Measurements from ENCODE around the gene PABPC1L.
A peak's percentile ranks its signal among the peaks of the same experiment; 100 is the strongest.
"Not testable (repeated sequence)": the region's sequence is repeated elsewhere in the genome, so short reads cannot be mapped to it uniquely, and the experiment has no call there.

The PABPC1L gene

DNA sequence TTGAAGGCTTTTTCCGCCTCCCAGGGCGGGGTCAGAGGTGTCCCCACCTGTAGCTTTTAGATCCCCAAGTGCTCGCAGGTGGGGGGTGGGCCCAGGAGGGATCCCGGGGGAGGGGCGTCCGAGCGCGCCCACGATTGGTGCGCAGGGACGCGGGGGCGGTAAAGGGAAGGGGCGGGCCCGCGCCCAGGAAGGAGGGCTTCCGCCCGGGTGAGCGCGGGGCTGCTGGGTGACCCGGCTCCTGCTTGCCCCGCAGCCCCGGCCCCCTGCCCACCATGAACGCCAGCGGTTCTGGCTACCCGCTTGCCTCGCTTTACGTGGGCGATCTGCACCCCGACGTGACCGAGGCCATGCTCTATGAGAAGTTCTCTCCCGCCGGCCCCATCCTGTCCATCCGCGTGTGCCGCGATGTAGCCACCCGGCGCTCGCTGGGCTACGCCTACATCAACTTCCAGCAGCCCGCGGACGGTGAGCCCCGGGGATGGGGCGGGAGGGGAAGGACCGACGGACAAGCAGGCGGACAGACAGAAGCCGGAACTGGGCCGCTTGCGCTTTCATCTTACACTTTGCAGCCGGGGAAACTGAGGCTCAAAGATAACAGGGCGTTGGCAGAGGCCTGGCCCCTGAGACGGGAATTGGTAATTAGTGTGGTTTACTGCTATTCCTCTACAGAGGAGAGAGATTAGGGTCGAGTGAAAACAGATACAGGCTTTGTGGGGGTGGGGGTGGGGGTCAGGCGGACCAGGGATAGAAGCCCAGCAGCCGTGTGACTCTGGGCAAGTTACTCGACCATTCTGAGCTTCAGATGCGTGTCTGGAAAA lies at the start of gene PABPC1L:
PABPC1L (plus strand) TSS at position 189 of the 818 bp plus-strand sequence; CDS start at position 273, 84 bp downstream.
- no peak for TF ChIP-seq CTCF (IDR thresholded peaks at IDR 0.05; ENCODE audit: low read depth, low read length)
- peak; percentile 61 to 72 for DNase-seq (ENCODE audit: low read depth in 2 of 2)
- H3K4me3 ChIP-seq (replicated peaks in 1 of 2; ENCODE audit: low read depth in 2 of 2, low read length in 2 of 2): peak within 1 kb of the TSS; percentile 71 to 74

DNA sequence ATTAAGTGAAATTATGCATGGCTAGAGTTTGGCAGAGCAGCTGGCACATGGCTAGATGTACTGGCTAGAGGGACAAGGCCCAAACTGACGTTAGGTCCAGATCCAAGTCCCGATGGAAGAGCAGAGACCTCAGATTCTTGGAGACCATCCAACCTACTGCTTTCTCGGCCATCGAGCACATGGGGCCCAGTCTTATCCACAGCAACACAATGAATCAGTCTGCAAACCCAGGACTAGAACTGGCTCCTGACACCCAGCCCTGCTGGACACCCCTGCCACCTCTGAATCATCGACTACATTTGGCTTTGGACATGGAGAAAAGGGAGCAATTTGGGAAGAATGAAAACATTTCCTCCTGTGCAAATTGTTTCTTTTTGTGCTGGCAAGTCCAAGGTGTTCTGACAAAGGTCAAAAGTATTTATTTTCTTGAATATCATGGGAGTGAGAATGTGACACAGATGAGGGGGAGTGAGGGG lies 48.3 kb upstream of the PABPC1L start:
- no peak overlapping the region for H3K4me3 ChIP-seq (replicated peaks in 1 of 2; ENCODE audit: low read depth in 2 of 2, low read length in 2 of 2)
- no peak for TF ChIP-seq CTCF (IDR thresholded peaks at IDR 0.05; ENCODE audit: low read depth, low read length)
- DNase-seq (ENCODE audit: low read depth in 2 of 2): peak; percentile 69 to 73

GRCh38 chr20:44862286-44862685 lies 47.6 kb upstream of the PABPC1L start:
- TF ChIP-seq CTCF (IDR thresholded peaks at IDR 0.05; ENCODE audit: low read depth, low read length): no peak
- DNase-seq (ENCODE audit: low read depth in 2 of 2): no peak
- H3K4me3 ChIP-seq (replicated peaks in 1 of 2; ENCODE audit: low read depth in 2 of 2, low read length in 2 of 2): no peak overlapping the region

DNA sequence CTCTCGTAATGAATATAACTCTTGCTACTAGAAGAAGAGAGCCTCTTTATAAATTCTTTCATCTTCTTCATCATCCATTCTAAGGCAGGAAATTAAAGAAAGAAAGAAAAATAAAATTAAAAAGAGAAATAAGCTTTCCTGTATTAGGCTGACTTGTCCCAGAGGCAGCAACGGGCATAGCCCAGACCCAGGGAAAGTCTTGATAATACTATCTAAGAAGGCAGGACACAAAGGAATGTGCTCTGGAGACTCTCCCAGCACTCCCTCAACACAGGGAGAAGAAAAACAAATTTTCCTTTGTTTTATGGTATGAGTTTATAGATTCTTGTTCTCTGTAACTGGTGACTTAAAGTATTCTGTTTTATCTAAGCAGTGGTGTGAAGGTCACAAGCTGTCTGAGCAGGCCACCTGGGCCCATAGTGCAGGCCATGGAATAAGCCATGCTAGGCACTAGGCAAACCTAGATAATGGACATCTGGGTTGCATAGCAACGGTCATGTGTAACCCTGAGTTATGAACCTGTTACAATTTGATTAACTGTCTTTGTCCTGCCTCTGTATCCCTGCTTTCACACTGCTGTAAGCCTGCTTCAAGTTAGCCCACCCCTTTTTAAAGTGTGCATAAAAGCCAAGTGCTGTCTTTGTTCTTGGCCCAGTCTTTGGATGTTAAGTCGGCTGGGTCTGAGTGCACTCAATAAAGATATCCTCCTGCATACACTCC lies 46.3 kb upstream of the PABPC1L start:
- H3K4me3 ChIP-seq (replicated peaks in 1 of 2; ENCODE audit: low read depth in 2 of 2, low read length in 2 of 2): not testable (repeated sequence)
- DNase-seq (ENCODE audit: low read depth in 2 of 2): peak in 1 of 2 donors; percentile 34

DNA sequence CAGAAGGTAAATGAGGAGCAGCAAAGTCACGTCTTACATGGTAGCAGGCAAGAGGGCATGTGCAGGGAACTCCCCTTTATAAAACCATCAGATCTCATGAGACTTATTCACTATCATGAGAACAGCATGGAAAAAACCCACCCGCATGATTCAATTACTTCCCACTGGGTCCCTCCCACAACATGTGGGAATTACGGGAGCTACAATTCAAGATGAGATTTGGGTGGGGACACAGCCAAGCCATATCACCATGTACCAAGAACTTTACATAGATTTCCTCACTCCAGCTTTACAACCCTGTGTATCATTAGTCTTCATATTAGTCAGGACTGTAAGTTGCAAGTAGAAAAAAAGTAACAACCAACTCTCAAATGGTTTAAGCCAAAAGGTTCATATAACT lies 45.4 kb upstream of the PABPC1L start:
- not testable (repeated sequence) for DNase-seq (ENCODE audit: low read depth in 2 of 2); H3K4me3 ChIP-seq (replicated peaks in 1 of 2; ENCODE audit: low read depth in 2 of 2, low read length in 2 of 2)

DNA sequence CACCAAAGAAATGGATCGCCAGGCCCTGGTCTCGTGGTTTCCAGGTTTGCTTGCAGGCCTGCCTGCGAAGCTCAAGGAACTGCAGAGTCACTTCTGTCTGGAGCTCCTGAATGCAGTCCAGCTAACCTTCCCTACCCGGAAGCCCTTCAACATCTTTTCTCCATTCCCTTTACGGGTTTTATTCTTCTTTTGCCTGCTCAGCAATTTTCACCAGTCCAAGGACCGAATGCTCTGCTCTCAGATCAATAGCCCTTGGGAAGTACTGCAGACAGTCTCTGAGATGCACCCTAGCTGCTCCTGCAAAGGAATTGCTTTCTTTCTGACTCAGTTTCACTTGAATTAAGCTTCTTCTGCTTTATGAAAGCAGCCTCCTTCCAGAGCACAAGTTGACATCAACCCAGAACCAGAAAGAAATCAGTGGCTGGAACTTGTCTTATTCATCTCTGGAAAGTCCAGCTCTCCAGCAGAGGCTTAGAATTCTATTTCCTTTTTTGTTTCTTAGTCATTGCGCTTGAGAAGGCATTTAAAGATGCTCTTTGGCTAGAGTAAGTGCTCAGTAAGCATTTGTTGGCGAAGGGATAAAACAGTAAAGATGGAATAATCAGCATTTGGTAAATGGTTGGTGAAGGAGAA lies 43.0 kb upstream of the PABPC1L start:
- no peak overlapping the region for H3K4me3 ChIP-seq (replicated peaks in 1 of 2; ENCODE audit: low read depth in 2 of 2, low read length in 2 of 2)
- DNase-seq (ENCODE audit: low read depth in 2 of 2): no peak
- no peak for TF ChIP-seq CTCF (IDR thresholded peaks at IDR 0.05; ENCODE audit: low read depth, low read length)

DNA sequence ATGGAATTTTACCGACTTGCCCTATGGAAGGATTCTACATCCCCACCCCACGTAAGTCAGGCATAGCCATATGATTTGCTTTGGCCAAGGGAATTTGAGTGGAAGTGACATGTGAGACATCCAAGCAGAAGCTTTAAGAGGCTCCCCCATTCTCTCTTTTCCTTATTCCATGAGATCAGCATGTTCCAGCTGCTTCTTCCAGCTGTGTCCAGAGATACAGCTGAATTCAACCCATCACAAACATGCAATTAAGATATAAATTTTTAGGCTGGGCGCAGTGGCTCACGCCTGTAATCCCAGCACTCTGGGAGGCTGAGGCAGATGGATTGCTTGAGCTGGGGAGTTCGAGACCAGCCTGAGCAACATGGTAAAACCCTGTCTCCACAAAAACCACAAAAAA lies 40.4 kb upstream of the PABPC1L start:
- no peak overlapping the region for H3K4me3 ChIP-seq (replicated peaks in 1 of 2; ENCODE audit: low read depth in 2 of 2, low read length in 2 of 2)
- no peak for TF ChIP-seq CTCF (IDR thresholded peaks at IDR 0.05; ENCODE audit: low read depth, low read length)
- DNase-seq (ENCODE audit: low read depth in 2 of 2): no peak

DNA sequence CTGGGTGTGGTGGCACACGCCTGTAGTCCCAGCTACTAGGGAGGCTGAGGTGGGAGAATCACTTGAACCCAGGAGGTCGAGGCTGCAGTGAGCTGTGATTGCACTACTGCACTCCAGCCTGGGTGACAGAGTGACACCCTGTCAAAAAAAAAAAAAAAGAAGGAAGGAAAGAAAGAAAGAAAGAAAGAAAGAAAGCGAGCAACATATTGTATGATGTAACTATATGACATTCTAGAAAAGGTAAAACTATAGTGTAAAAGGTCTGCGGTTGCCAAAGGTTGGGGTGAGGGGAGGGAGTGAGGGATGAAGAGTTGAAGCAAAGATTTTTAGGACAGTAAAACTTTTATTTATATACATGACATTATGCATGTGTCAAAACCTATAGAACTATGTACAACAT lies 27.5 kb upstream of the PABPC1L start:
- not testable (repeated sequence) for DNase-seq (ENCODE audit: low read depth in 2 of 2); H3K4me3 ChIP-seq (replicated peaks in 1 of 2; ENCODE audit: low read depth in 2 of 2, low read length in 2 of 2)
